Mucosa of descending colon (tissue), 3 donors: ENCODE results near the gene PSMD14. TPM values are rescaled to one million over a fixed set of nuclear protein-coding genes. Genes with fewer than 3 reads are reported as not detected.

Source experiments
- ATAC-seq: fragments of 200-7000 bp; cut with Tn5 transposase; one replicate; pipeline ENCODE4 v1.9.1; 2020; ENCODE audit warnings: mild to moderate bottlenecking, moderate library complexity
- DNase-seq, 3 donors: peaks; one replicate each; pipeline ENCODE4 v3.0.0-alpha.2; 2020
- H3K36me3 ChIP-seq: fragments of 200-600 bp; one replicate; pipeline ENCODE4 v1.8.0; 2021; ENCODE audit warnings: low read depth, mild to moderate bottlenecking
- H3K4me1 ChIP-seq: fragments of 200-600 bp; one replicate; pipeline ENCODE4 v1.8.0; 2021; ENCODE audit warnings: low read depth, mild to moderate bottlenecking
- H3K4me3 ChIP-seq: fragments of 200-600 bp; one replicate; pipeline ENCODE4 v1.8.0; 2021; ENCODE audit warnings: mild to moderate bottlenecking
- H3K9me3 ChIP-seq: fragments of 200-600 bp; one replicate; pipeline ENCODE4 v1.8.0; 2021; ENCODE audit warnings: mild to moderate bottlenecking
- intact Hi-C, 2 donors: fragments of 100-400 bp; cut with DNase I in 1 of 2; cut with micrococcal nuclease in 1 of 2; formaldehyde crosslinking; loops; one replicate each; pipeline versions ENCODE4 v1.11.0 to v1.11.1; 2022; cut with DNase I, micrococcal nuclease
- total RNA-seq, 3 donors: library from RNA; stranded (reverse); fragmentation: NEBNext Ultra II Directional in 2 of 3; extraction: Animal tissue kit (Norgen Biotek cat#: 25700) in 2 of 3; gene quantifications; one replicate each; pipeline versions ENCODE4 v1.2.1 to v1.2.4, GENCODE V29; 2021 to 2023
- TF ChIP-seq, protein P1 (sequence below): fragments of 200-600 bp; IDR thresholded peaks from one replicate; pipeline ENCODE4 v1.8.0; 2022; ENCODE audit warnings: antibody characterized with exemption, mild to moderate bottlenecking
- donor health status: DM: no; HTN: no; CAD: no; lungs with moderate emphysema.
- donor health status: DM: no; HTN: no; CAD: no.
- donor health status: DM: no; HTN: yes; CAD: no.

PSMD14 gene
- total RNA-seq, 3 donors from 2014 or later: 25.0 to 37.8 (median 30.0) TPM

DNA sequence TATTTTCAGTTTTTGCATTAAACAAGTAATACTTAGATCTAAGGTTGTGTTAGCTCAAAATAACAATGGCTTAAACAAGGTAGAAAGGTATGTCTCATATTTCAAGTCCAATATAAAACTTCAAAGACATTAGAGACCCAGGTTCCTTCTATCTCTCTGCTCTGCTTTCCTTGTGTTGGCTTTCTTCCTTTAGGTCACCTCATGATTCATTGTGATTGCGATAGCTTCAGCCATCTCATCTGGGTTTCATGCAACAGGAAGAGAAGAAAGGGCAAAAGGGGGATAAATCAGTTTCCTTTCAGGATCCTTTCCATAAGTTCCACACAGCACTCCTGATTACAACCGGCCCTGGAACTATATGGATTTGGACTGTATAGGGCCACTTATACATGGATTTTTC is 91.9 kb downstream of the PSMD14 start:
- intact Hi-C loops: no loop called here
- no peaks in the 10 kb centered on the region for H3K9me3 ChIP-seq

DNA sequence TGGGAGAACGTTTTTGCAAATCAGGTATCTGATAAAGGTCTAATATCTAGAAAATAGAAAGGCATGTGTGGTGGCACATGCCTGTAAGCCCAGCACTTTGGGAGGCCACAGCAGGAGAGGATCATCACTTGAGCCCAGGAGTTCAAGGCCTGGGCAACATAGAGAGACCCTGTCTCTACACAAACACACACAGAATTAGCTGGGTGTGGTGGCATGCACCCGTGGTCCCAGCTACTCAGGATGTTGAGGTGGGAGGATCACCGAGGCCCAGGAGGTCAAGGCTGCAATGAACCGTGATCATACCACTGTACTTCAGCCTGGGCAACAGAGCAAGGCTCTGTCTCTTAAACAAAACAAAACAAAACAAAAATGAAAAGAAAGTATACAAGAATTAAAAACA is 94.1 kb downstream of the PSMD14 start:
- Histone ChIP-seq H3K9me3 (no peaks in the 10 kb centered on the region), H3K4me1 (no peaks in the 10 kb centered on the region), H3K4me3 (no peak overlapping the region), H3K36me3 (no peaks in the 10 kb centered on the region)
- ATAC-seq (no peak), DNase-seq (no peak)
- TF ChIP-seq, protein P1, sequence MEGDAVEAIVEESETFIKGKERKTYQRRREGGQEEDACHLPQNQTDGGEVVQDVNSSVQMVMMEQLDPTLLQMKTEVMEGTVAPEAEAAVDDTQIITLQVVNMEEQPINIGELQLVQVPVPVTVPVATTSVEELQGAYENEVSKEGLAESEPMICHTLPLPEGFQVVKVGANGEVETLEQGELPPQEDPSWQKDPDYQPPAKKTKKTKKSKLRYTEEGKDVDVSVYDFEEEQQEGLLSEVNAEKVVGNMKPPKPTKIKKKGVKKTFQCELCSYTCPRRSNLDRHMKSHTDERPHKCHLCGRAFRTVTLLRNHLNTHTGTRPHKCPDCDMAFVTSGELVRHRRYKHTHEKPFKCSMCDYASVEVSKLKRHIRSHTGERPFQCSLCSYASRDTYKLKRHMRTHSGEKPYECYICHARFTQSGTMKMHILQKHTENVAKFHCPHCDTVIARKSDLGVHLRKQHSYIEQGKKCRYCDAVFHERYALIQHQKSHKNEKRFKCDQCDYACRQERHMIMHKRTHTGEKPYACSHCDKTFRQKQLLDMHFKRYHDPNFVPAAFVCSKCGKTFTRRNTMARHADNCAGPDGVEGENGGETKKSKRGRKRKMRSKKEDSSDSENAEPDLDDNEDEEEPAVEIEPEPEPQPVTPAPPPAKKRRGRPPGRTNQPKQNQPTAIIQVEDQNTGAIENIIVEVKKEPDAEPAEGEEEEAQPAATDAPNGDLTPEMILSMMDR: no peak
- intact Hi-C loops: no loop called here

More for the DNA sequence above, 91.9 kb downstream of the PSMD14 start:
- Histone ChIP-seq H3K4me1 (no peaks in the 10 kb centered on the region), H3K4me3 (no peak overlapping the region), H3K36me3 (no peaks in the 10 kb centered on the region)
- TF ChIP-seq, protein P1: no peak
- DNase-seq: no peak
- no peak for ATAC-seq

DNA sequence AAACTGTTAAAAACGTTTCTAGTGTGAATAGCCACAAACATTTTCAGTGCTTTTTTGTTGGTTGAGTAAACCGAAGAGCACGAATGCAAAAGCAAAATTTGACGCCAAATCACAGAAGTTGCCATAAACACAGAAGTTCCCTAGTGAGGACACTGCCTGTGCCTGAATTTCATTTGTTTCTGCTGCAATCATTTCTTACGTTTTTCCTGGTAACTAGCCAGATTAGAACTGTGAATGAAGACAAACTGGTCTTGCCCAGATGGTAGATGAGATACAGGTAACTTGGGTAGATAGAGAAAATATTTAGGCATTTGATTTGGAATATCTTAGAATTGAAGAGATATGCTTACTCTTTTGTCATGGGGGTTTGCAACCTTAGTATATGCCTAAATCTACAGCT is 98.1 kb downstream of the PSMD14 start:
- Histone ChIP-seq H3K36me3 (no peaks in the 10 kb centered on the region), H3K4me3 (no peak overlapping the region), H3K9me3 (no peaks in the 10 kb centered on the region), H3K4me1 (no peaks in the 10 kb centered on the region)
- DNase-seq (no peak), ATAC-seq (no peak)
- TF ChIP-seq, protein P1: no peak
- intact Hi-C loops: no loop called here

DNA sequence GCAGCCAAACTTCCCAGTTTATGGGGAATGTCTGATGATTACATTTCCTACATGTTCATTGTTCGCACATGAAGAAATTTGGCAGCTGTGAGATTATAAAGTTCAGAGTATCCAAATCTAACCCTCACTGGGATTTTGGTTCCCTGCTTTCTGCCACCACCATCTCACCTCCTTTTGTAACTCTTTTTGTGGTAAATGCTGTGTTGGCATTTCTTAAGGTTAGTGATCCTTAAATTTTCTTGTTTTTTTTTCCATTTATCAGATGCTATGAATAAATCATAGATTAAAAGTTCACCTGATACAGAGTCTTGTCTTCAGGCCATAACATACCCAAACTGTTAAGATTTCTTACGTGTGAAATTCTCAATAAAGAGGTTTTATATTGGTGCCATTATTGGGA is 99.4 kb downstream of the PSMD14 start:
- DNase-seq: no peak
- TF ChIP-seq, protein P1: no peak
- intact Hi-C loops: no loop called here
- Histone ChIP-seq H3K36me3 (no peaks in the 10 kb centered on the region), H3K4me3 (no peak overlapping the region), H3K9me3 (no peaks in the 10 kb centered on the region), H3K4me1 (no peaks in the 10 kb centered on the region)
- ATAC-seq: no peak

DNA sequence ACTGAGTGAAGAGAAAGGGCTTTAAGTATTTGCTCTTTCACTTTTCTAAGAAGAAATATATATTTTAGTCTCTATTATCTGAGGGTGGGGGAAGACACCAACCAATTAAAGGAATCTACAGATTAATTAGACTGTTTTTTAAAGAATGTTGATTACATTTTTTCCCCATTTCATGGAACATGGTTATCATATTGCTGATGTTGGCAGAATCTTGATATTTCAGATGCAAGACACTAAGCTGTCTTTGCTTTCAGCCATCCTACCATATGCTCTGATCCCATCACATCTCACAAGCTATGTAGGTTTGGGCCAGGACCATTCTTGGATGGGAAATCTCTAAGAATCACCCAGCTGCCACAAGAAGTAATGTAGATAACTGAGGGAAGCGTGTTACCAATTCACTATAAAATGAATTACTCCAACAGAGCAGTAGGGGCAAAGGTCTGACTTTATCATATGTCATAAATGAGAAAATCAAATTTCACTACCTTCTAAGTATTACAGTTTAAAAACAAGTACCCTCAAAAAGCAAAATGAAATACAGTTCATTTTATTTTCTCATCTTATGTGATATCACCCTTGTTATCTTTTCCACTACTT is 101.2 kb downstream of the PSMD14 start:
- Histone ChIP-seq H3K36me3 (no peaks in the 10 kb centered on the region), H3K4me1 (peaks cover 5% of the 10 kb centered on the region), H3K4me3 (no peak overlapping the region), H3K9me3 (no peaks in the 10 kb centered on the region)
- TF ChIP-seq, protein P1: no peak
- no peak for ATAC-seq
- no peak for DNase-seq
- intact Hi-C loops: no loop called here

DNA sequence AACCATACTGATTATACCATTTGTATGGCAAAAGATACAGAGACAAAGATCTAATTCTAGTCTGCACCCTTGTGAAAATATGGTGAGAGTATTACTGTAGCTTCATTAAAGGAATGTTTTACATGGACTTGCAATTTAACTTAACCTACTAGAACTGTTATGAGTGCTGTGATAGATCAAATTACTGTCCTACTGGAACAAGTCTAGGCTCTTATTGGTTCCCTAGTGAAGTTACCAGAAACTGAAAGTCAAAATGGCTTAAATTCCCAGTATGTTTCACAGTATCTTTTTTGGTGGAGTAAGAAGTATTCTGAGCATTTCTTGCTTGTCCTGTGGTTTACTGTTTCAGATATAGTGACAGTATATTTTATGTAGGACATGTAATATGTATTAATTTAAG is 104.1 kb downstream of the PSMD14 start:
- Histone ChIP-seq H3K36me3 (no peaks in the 10 kb centered on the region), H3K4me3 (no peak overlapping the region), H3K9me3 (no peaks in the 10 kb centered on the region), H3K4me1 (peaks cover 24% of the 10 kb centered on the region)
- TF ChIP-seq, protein P1: no peak
- intact Hi-C loops: no loop called here
- ATAC-seq (no peak), DNase-seq (no peak)
